HepG2 (cell line): ENCODE results near the gene LTB4R. TPM values are rescaled to one million over a fixed set of nuclear protein-coding genes. Genes with fewer than 3 reads are reported as not detected.
A peak's percentile ranks its signal among the peaks of the same experiment; 100 is the strongest.

Experiments used
- ARHGAP35 ChIP-seq: sonication (generic); formaldehyde crosslinking; IDR thresholded peaks from 2 replicates; pipeline ENCODE4 v1.9.0; 2022; ENCODE audit warnings: mild to moderate bottlenecking, inconsistent platforms, moderate library complexity, missing genetic modification reagents, borderline replicate concordance
- ATM ChIP-seq: fragments of 450-650 bp; IDR thresholded peaks from 2 replicates; pipeline ENCODE4 v1.7.1; 2017; ENCODE audit warnings: mild to moderate bottlenecking, borderline replicate concordance
- HIC2 ChIP-seq: sonication (generic); formaldehyde crosslinking; IDR thresholded peaks from 2 replicates; pipeline ENCODE4 v1.9.0; 2022; ENCODE audit warnings: low read depth, missing genetic modification reagents
- MXD3 ChIP-seq: IDR thresholded peaks from 2 replicates; pipeline ENCODE4 v1.6.1; 2016; ENCODE audit warnings: mild to moderate bottlenecking, missing biosample characterization, missing genetic modification reagents
- NR1H2 ChIP-seq: sonication (generic); formaldehyde crosslinking; IDR thresholded peaks from 2 replicates; pipeline ENCODE4 v1.8.1; 2022; ENCODE audit warnings: low read depth, missing genetic modification reagents, borderline replicate concordance
- PHB2 ChIP-seq: fragments of 450-650 bp; IDR thresholded peaks from 2 replicates; pipeline ENCODE4 v1.6.1; 2018; ENCODE audit not compliant: partially characterized antibody
- SKIL ChIP-seq: sonication (generic); formaldehyde crosslinking; IDR thresholded peaks from 2 replicates; pipeline ENCODE4 v1.8.0; 2022; ENCODE audit warnings: missing genetic modification reagents, mild to moderate bottlenecking, moderate library complexity, borderline replicate concordance
- SOX13 ChIP-seq, 3 experiments: fragments of 450-650 bp in 1 of 3; sonication (generic) in 1 of 3; formaldehyde crosslinking in 1 of 3; IDR thresholded peaks in 2 of 3; conservative IDR thresholded peaks in 1 of 3; 2 replicates each; pipeline versions ENCODE4 v1.5.0 to v1.6.1; 2016 to 2020; ENCODE audit warnings: antibody characterized with exemption in 1 of 3, mild to moderate bottlenecking in 1 of 3, missing compliant biosample characterization in 1 of 3, missing genetic modification reagents in 1 of 3, moderate library complexity in 1 of 3
- TCF7L2 ChIP-seq: IDR thresholded peaks from 2 replicates; pipeline ENCODE4 v1.6.1; 2011; ENCODE audit warnings: mild to moderate bottlenecking, low read depth, low read length, moderate library complexity
- ZBTB49 ChIP-seq: sonication (generic); formaldehyde crosslinking; IDR thresholded peaks from 2 replicates; pipeline ENCODE4 v1.4.0; 2020; ENCODE audit warnings: missing genetic modification reagents, borderline replicate concordance
- ZFAT ChIP-seq: sonication (generic); formaldehyde crosslinking; conservative IDR thresholded peaks from 2 replicates; pipeline ENCODE4 v1.8.1; 2023; ENCODE audit warnings: missing genetic modification reagents, inconsistent platforms
- ZNF276 ChIP-seq: sonication (generic); formaldehyde crosslinking; IDR thresholded peaks from 2 replicates; pipeline ENCODE4 v1.4.0; 2020; ENCODE audit warnings: mild to moderate bottlenecking, low read depth, missing genetic modification reagents
- ZNF468 ChIP-seq: sonication (generic); formaldehyde crosslinking; IDR thresholded peaks from 2 replicates; pipeline ENCODE4 v1.8.0; 2022; ENCODE audit warnings: mild to moderate bottlenecking, moderate library complexity, missing genetic modification reagents
- ZNF512 ChIP-seq: sonication (generic); formaldehyde crosslinking; IDR thresholded peaks from 2 replicates; pipeline ENCODE4 v1.4.0; 2020; ENCODE audit warnings: mild to moderate bottlenecking, missing genetic modification reagents
- ZNF558 ChIP-seq: sonication (generic); formaldehyde crosslinking; IDR thresholded peaks from 2 replicates; pipeline ENCODE4 v1.9.0; 2022; ENCODE audit warnings: mild to moderate bottlenecking, missing genetic modification reagents, borderline replicate concordance
- ZNF576 ChIP-seq: sonication (generic); formaldehyde crosslinking; IDR thresholded peaks from 2 replicates; pipeline ENCODE4 v1.4.0; 2020; ENCODE audit warnings: mild to moderate bottlenecking, missing genetic modification reagents
- polyA plus RNA-seq, 8 experiments: library from polyadenylated mRNA; depleted of rRNA in 3 of 8; stranded (reverse) in 7 of 8; unstranded in 1 of 8; fragments of >200 nt; fragmentation: Illumina TruSeq in 4 of 8; extraction: Trizol in 4 of 8; gene quantifications; 2 replicates each; pipeline versions ENCODE4 v1.2.1 to v1.2.3, GENCODE V29; 2011 to 2016; ENCODE audit warnings: low read depth in 4 of 8, missing spikeins in 1 of 8, mixed read lengths in 1 of 8; ENCODE audit not compliant: insufficient read depth in 1 of 8
- total RNA-seq, 5 experiments: library from RNA; depleted of rRNA; stranded (reverse); fragments of >200 nt; fragmentation: Illumina TruSeq; extraction: Trizol; gene quantifications; 2 replicates each; pipeline ENCODE4 v1.2.3, GENCODE V29; 2016; ENCODE audit warnings: low read depth in 1 of 5

The LTB4R gene
- total and polyA plus RNA-seq, 2 of the 13 experiments (the other 11 are each of a cell fraction or from before 2014, with no cell fraction given), result 3.2 to 8.2 TPM

GRCh38 chr14:24297190-24297964 is 13.9 kb upstream of the LTB4R start (continued):
- TF ChIP-seq ZNF512 (CRISPR knock-in tag) (peak; percentile 37; the same call in 1 of the 2 replicates), ZNF276 (no peak), HIC2 (no peak), ATM (no peak), PHB2 (no peak), ZBTB49 (CRISPR knock-in tag) (0 out of 2 replicates have a peak, but pooled peaks have one; percentile 22), TCF7L2 (no peak), ZNF468 (CRISPR knock-in tag) (no peak), SKIL (CRISPR knock-in tag) (no peak), ZFAT (CRISPR knock-in tag) (no peak), ARHGAP35 (CRISPR knock-in tag) (no peak), NR1H2 (CRISPR knock-in tag) (no peak), ZNF558 (CRISPR knock-in tag) (no peak; the same call in 1 of the 2 replicates), MXD3 (CRISPR knock-in tag) (no peak), SOX13 (IDR thresholded peaks at IDR 0.05) (no peak), SOX13 (CRISPR knock-in tag; conservative IDR thresholded peaks at IDR 0.05 in 1 of 2, IDR thresholded peaks at IDR 0.05 in 1 of 2) (peak in 1 of 2 experiments; percentile 32; a peak in 1 of 4 replicates), ZNF576 (CRISPR knock-in tag) (no peak)
